GM19438 (cell line): ENCODE measurements around the gene SAMD4A.

Source experiments
- ATAC-seq: cut with Tn5 transposase; IDR thresholded peaks from one replicate; pipeline ENCODE4 v1.9.1; 2021; ENCODE audit warnings: low read depth; ENCODE audit not compliant: unreplicated experiment

The SAMD4A gene

GRCh38 chr14:54698966-54699530 is 132.1 kb downstream of the SAMD4A start:
- ATAC-seq = no peak

- ATAC-seq = no peak
Observed at GRCh38 chr14:54699735-54700134, 132.8 kb downstream of the SAMD4A start.

- ATAC-seq = no peak
Observed at GRCh38 chr14:54700717-54701116, 133.8 kb downstream of the SAMD4A start.

GRCh38 chr14:54702014-54702491 is 135.1 kb downstream of the SAMD4A start:
- no peak for ATAC-seq

GRCh38 chr14:54702492-54702891 is 135.6 kb downstream of the SAMD4A start:
- ATAC-seq = no peak

GRCh38 chr14:54703082-54703481 is 136.2 kb downstream of the SAMD4A start:
- no peak for ATAC-seq

- ATAC-seq = no peak
Observed at GRCh38 chr14:54703724-54704123, 136.8 kb downstream of the SAMD4A start.

GRCh38 chr14:54704768-54705167 is 137.8 kb downstream of the SAMD4A start:
- ATAC-seq = no peak

GRCh38 chr14:54706769-54707168 is 139.8 kb downstream of the SAMD4A start:
- ATAC-seq = no peak

GRCh38 chr14:54708161-54708560 is 141.2 kb downstream of the SAMD4A start:
- no peak for ATAC-seq

GRCh38 chr14:54708982-54709381 is 142.1 kb downstream of the SAMD4A start:
- no peak for ATAC-seq

- ATAC-seq = peak; percentile 64
Observed at GRCh38 chr14:54709444-54709843, 142.5 kb downstream of the SAMD4A start.

- no peak for ATAC-seq
Observed at GRCh38 chr14:54709867-54710266, 142.9 kb downstream of the SAMD4A start.

- ATAC-seq = no peak
Observed at GRCh38 chr14:54711312-54711711, 144.4 kb downstream of the SAMD4A start.

- no peak for ATAC-seq
Observed at GRCh38 chr14:54711812-54712464, 145.0 kb downstream of the SAMD4A start.

- no peak for ATAC-seq
Observed at GRCh38 chr14:54712465-54713200, 145.7 kb downstream of the SAMD4A start.

GRCh38 chr14:54713379-54713778 is 146.5 kb downstream of the SAMD4A start:
- no peak for ATAC-seq

GRCh38 chr14:54715239-54715638 is 148.3 kb downstream of the SAMD4A start:
- no peak for ATAC-seq

GRCh38 chr14:54715811-54716210 is 148.9 kb downstream of the SAMD4A start:
- ATAC-seq = no peak

- no peak for ATAC-seq
Observed at GRCh38 chr14:54716862-54717261, 149.9 kb downstream of the SAMD4A start.

- ATAC-seq = no peak
Observed at GRCh38 chr14:54718046-54718445, 151.1 kb downstream of the SAMD4A start.

GRCh38 chr14:54719406-54719805 is 152.5 kb downstream of the SAMD4A start:
- ATAC-seq = no peak
